ENCODE measurements around the gene UFD1.

UFD1 gene

GRCh38 chr22:19504900-19505734 lies 26.1 kb upstream of the UFD1 start:
- H3K36me3 ChIP-seq (ENCODE audit: control insufficient read depth, insufficient read depth, low read length), result no peaks in the 10 kb centered on the region
- no peaks in the 10 kb centered on the region for H3K27me3 ChIP-seq (replicated peaks; ENCODE audit: control insufficient read depth, insufficient read depth, low read length, poor library complexity, severe bottlenecking)
- H3K27ac ChIP-seq (ENCODE audit: insufficient read depth, low read length, poor library complexity, severe bottlenecking), result no peak overlapping the region
- DNase-seq, result no peak
- no peaks in the 10 kb centered on the region for H3K4me1 ChIP-seq (ENCODE audit: control insufficient read depth, insufficient read depth, low read length, poor library complexity, severe bottlenecking)
- no peaks in the 10 kb centered on the region for H3K9me3 ChIP-seq (ENCODE audit: control insufficient read depth, low read length)
- no peak overlapping the region for H3K4me3 ChIP-seq (ENCODE audit: insufficient read depth, low read depth, low read length, poor library complexity, severe bottlenecking)

- Histone ChIP-seq H3K4me1 (ENCODE audit: control insufficient read depth, insufficient read depth, low read length, poor library complexity, severe bottlenecking) (no peaks in the 10 kb centered on the region), H3K27ac (ENCODE audit: insufficient read depth, low read length, poor library complexity, severe bottlenecking) (no peak overlapping the region), H3K9me3 (ENCODE audit: control insufficient read depth, low read length) (no peaks in the 10 kb centered on the region), H3K4me3 (ENCODE audit: insufficient read depth, low read depth, low read length, poor library complexity, severe bottlenecking) (no peak overlapping the region), H3K36me3 (ENCODE audit: control insufficient read depth, insufficient read depth, low read length) (no peaks in the 10 kb centered on the region), H3K27me3 (replicated peaks; ENCODE audit: control insufficient read depth, insufficient read depth, low read length, poor library complexity, severe bottlenecking) (no peaks in the 10 kb centered on the region)
- no peak for DNase-seq
Observed at GRCh38 chr22:19503869-19504268, 24.9 kb upstream of the UFD1 start.

- Histone ChIP-seq H3K4me3 (ENCODE audit: insufficient read depth, low read depth, low read length, poor library complexity, severe bottlenecking) (no peak overlapping the region), H3K27me3 (replicated peaks; ENCODE audit: control insufficient read depth, insufficient read depth, low read length, poor library complexity, severe bottlenecking) (no peaks in the 10 kb centered on the region), H3K4me1 (ENCODE audit: control insufficient read depth, insufficient read depth, low read length, poor library complexity, severe bottlenecking) (no peaks in the 10 kb centered on the region), H3K27ac (ENCODE audit: insufficient read depth, low read length, poor library complexity, severe bottlenecking) (no peak overlapping the region), H3K9me3 (ENCODE audit: control insufficient read depth, low read length) (no peaks in the 10 kb centered on the region), H3K36me3 (ENCODE audit: control insufficient read depth, insufficient read depth, low read length) (no peaks in the 10 kb centered on the region)
- DNase-seq, result no peak
Observed at GRCh38 chr22:19503367-19503766, 24.4 kb upstream of the UFD1 start.

- H3K4me3 ChIP-seq (ENCODE audit: insufficient read depth, low read depth, low read length, poor library complexity, severe bottlenecking), result no peak overlapping the region
- H3K27me3 ChIP-seq (replicated peaks; ENCODE audit: control insufficient read depth, insufficient read depth, low read length, poor library complexity, severe bottlenecking), result no peaks in the 10 kb centered on the region
- no peaks in the 10 kb centered on the region for H3K9me3 ChIP-seq (ENCODE audit: control insufficient read depth, low read length)
- no peaks in the 10 kb centered on the region for H3K36me3 ChIP-seq (ENCODE audit: control insufficient read depth, insufficient read depth, low read length)
- no peak for DNase-seq
- H3K27ac ChIP-seq (ENCODE audit: insufficient read depth, low read length, poor library complexity, severe bottlenecking), result no peak overlapping the region
- no peaks in the 10 kb centered on the region for H3K4me1 ChIP-seq (ENCODE audit: control insufficient read depth, insufficient read depth, low read length, poor library complexity, severe bottlenecking)
Observed at GRCh38 chr22:19501897-19502447, 23.0 kb upstream of the UFD1 start.

GRCh38 chr22:19499880-19500242 lies 20.9 kb upstream of the UFD1 start:
- Histone ChIP-seq H3K36me3 (ENCODE audit: control insufficient read depth, insufficient read depth, low read length) (no peaks in the 10 kb centered on the region), H3K27ac (ENCODE audit: insufficient read depth, low read length, poor library complexity, severe bottlenecking) (no peak overlapping the region), H3K27me3 (replicated peaks; ENCODE audit: control insufficient read depth, insufficient read depth, low read length, poor library complexity, severe bottlenecking) (no peaks in the 10 kb centered on the region), H3K4me3 (ENCODE audit: insufficient read depth, low read depth, low read length, poor library complexity, severe bottlenecking) (no peak overlapping the region), H3K4me1 (ENCODE audit: control insufficient read depth, insufficient read depth, low read length, poor library complexity, severe bottlenecking) (no peaks in the 10 kb centered on the region), H3K9me3 (ENCODE audit: control insufficient read depth, low read length) (no peaks in the 10 kb centered on the region)
- DNase-seq, result no peak

- Histone ChIP-seq H3K36me3 (ENCODE audit: control insufficient read depth, insufficient read depth, low read length) (no peaks in the 10 kb centered on the region), H3K4me1 (ENCODE audit: control insufficient read depth, insufficient read depth, low read length, poor library complexity, severe bottlenecking) (no peaks in the 10 kb centered on the region), H3K4me3 (ENCODE audit: insufficient read depth, low read depth, low read length, poor library complexity, severe bottlenecking) (no peak overlapping the region), H3K27ac (ENCODE audit: insufficient read depth, low read length, poor library complexity, severe bottlenecking) (no peak overlapping the region), H3K9me3 (ENCODE audit: control insufficient read depth, low read length) (no peaks in the 10 kb centered on the region), H3K27me3 (replicated peaks; ENCODE audit: control insufficient read depth, insufficient read depth, low read length, poor library complexity, severe bottlenecking) (no peaks in the 10 kb centered on the region)
- no peak for DNase-seq
Observed at GRCh38 chr22:19499236-19499879, 20.4 kb upstream of the UFD1 start.

- no peaks in the 10 kb centered on the region for H3K9me3 ChIP-seq (ENCODE audit: control insufficient read depth, low read length)
- no peak overlapping the region for H3K27ac ChIP-seq (ENCODE audit: insufficient read depth, low read length, poor library complexity, severe bottlenecking)
- DNase-seq, result no peak
- H3K36me3 ChIP-seq (ENCODE audit: control insufficient read depth, insufficient read depth, low read length), result no peaks in the 10 kb centered on the region
- H3K4me3 ChIP-seq (ENCODE audit: insufficient read depth, low read depth, low read length, poor library complexity, severe bottlenecking), result no peak overlapping the region
- no peaks in the 10 kb centered on the region for H3K4me1 ChIP-seq (ENCODE audit: control insufficient read depth, insufficient read depth, low read length, poor library complexity, severe bottlenecking)
- H3K27me3 ChIP-seq (replicated peaks; ENCODE audit: control insufficient read depth, insufficient read depth, low read length, poor library complexity, severe bottlenecking), result no peaks in the 10 kb centered on the region
Observed at GRCh38 chr22:19498866-19499190, 19.8 kb upstream of the UFD1 start.

- Histone ChIP-seq H3K27ac (ENCODE audit: insufficient read depth, low read length, poor library complexity, severe bottlenecking) (no peak overlapping the region), H3K36me3 (ENCODE audit: control insufficient read depth, insufficient read depth, low read length) (no peaks in the 10 kb centered on the region), H3K4me3 (ENCODE audit: insufficient read depth, low read depth, low read length, poor library complexity, severe bottlenecking) (no peak overlapping the region), H3K27me3 (replicated peaks; ENCODE audit: control insufficient read depth, insufficient read depth, low read length, poor library complexity, severe bottlenecking) (no peaks in the 10 kb centered on the region), H3K9me3 (ENCODE audit: control insufficient read depth, low read length) (no peaks in the 10 kb centered on the region), H3K4me1 (ENCODE audit: control insufficient read depth, insufficient read depth, low read length, poor library complexity, severe bottlenecking) (no peaks in the 10 kb centered on the region)
- no peak for DNase-seq
Observed at GRCh38 chr22:19498154-19498865, 19.3 kb upstream of the UFD1 start.

GRCh38 chr22:19497245-19497644 lies 18.3 kb upstream of the UFD1 start:
- Histone ChIP-seq H3K9me3 (ENCODE audit: control insufficient read depth, low read length) (no peaks in the 10 kb centered on the region), H3K4me3 (ENCODE audit: insufficient read depth, low read depth, low read length, poor library complexity, severe bottlenecking) (no peak overlapping the region), H3K27me3 (replicated peaks; ENCODE audit: control insufficient read depth, insufficient read depth, low read length, poor library complexity, severe bottlenecking) (no peaks in the 10 kb centered on the region), H3K27ac (ENCODE audit: insufficient read depth, low read length, poor library complexity, severe bottlenecking) (no peak overlapping the region), H3K4me1 (ENCODE audit: control insufficient read depth, insufficient read depth, low read length, poor library complexity, severe bottlenecking) (no peaks in the 10 kb centered on the region), H3K36me3 (ENCODE audit: control insufficient read depth, insufficient read depth, low read length) (no peaks in the 10 kb centered on the region)
- DNase-seq, result no peak

- H3K27me3 ChIP-seq (replicated peaks; ENCODE audit: control insufficient read depth, insufficient read depth, low read length, poor library complexity, severe bottlenecking), result no peaks in the 10 kb centered on the region
- H3K9me3 ChIP-seq (ENCODE audit: control insufficient read depth, low read length), result no peaks in the 10 kb centered on the region
- no peak overlapping the region for H3K27ac ChIP-seq (ENCODE audit: insufficient read depth, low read length, poor library complexity, severe bottlenecking)
- no peak for DNase-seq
- H3K36me3 ChIP-seq (ENCODE audit: control insufficient read depth, insufficient read depth, low read length), result no peaks in the 10 kb centered on the region
- no peaks in the 10 kb centered on the region for H3K4me1 ChIP-seq (ENCODE audit: control insufficient read depth, insufficient read depth, low read length, poor library complexity, severe bottlenecking)
- H3K4me3 ChIP-seq (ENCODE audit: insufficient read depth, low read depth, low read length, poor library complexity, severe bottlenecking), result no peak overlapping the region
Observed at GRCh38 chr22:19496324-19496630, 17.3 kb upstream of the UFD1 start.
